IMR-90 (cell line): ENCODE data around the gene PPP1R17. TPM values are rescaled to one million over a fixed set of nuclear protein-coding genes. Genes with fewer than 3 reads are reported as not detected.

Experiments
- ATAC-seq: fragments of 200-7000 bp; cut with Tn5 transposase; 2 replicates; pipeline ENCODE4 v1.9.1; 2020; ENCODE audit warnings: low read depth, mild to moderate bottlenecking, moderate library complexity
- BruUV-seq: library from RNA; stranded (reverse); fragments of 400-500 nt; replicated peaks from 2 replicates; lab custom pipeline; 2021; lab: Mats Ljungman, UMichigan
- CTCF ChIA-PET: fragments of 300-600 bp; formaldehyde crosslinking; extraction: SDS; loops from one replicate; lab custom pipeline; 2021; ENCODE audit warnings: antibody characterized with exemption; lab: Yijun Ruan, JAX
- POLR2A ChIA-PET: fragments of 300-600 bp; sonication (Branson Sonifier 250); formaldehyde crosslinking; loops from one replicate; lab custom pipeline; 2022; ENCODE audit warnings: antibody characterized with exemption; ENCODE audit not compliant: unreplicated experiment; lab: Charles Lee
- DNase-seq: peaks from one replicate; pipeline ENCODE4 v3.0.0; 2013
- H2AFZ ChIP-seq: replicated peaks from 2 replicates; pipeline ENCODE3; 2013; ENCODE audit warnings: low read length, mild to moderate bottlenecking; ENCODE audit not compliant: poor library complexity
- H2AK5ac ChIP-seq: 2 replicates; pipeline ENCODE4 v1.6.1; 2013; ENCODE audit warnings: low read depth, low read length, inconsistent platforms
- H2AK9ac ChIP-seq: replicated peaks from 2 replicates; pipeline ENCODE3; 2013; ENCODE audit warnings: mild to moderate bottlenecking, low read depth, low read length, moderate library complexity; ENCODE audit not compliant: poor library complexity
- H2BK120ac ChIP-seq: 2 replicates; pipeline ENCODE4 v1.6.1; 2013; ENCODE audit warnings: low read depth, low read length, inconsistent platforms
- H2BK15ac ChIP-seq: 3 replicates; pipeline ENCODE4 v1.6.1; 2013; ENCODE audit warnings: low read depth, low read length, inconsistent platforms
- H2BK20ac ChIP-seq: 2 replicates; pipeline ENCODE4 v1.6.1; 2013; ENCODE audit warnings: low read depth, mild to moderate bottlenecking, inconsistent platforms, low read length, moderate library complexity
- H2BK5ac ChIP-seq: 2 replicates; pipeline ENCODE4 v1.6.1; 2013; ENCODE audit warnings: mild to moderate bottlenecking, low read depth, low read length, inconsistent platforms; ENCODE audit not compliant: poor library complexity, severe bottlenecking
- H3K14ac ChIP-seq: replicated peaks from 2 replicates; pipeline ENCODE4 v1.6.1; 2013; ENCODE audit warnings: low read depth, low read length, inconsistent platforms
- H3K18ac ChIP-seq: 2 replicates; pipeline ENCODE4 v1.6.1; 2013; ENCODE audit warnings: low read depth, low read length, control low read depth
- H3K23ac ChIP-seq: 2 replicates; pipeline ENCODE4 v1.6.1; 2013; ENCODE audit warnings: low read depth, low read length, inconsistent platforms
- H3K27ac ChIP-seq: 2 replicates; pipeline ENCODE4 v1.5.1; 2013; ENCODE audit warnings: mild to moderate bottlenecking, control low read depth, low read length; ENCODE audit not compliant: insufficient read depth
- H3K27me3 ChIP-seq: 2 replicates; pipeline ENCODE4 v1.6.1; 2013; ENCODE audit warnings: low read length; ENCODE audit not compliant: control insufficient read depth, insufficient read depth
- H3K36me3 ChIP-seq: 2 replicates; pipeline ENCODE4 v1.6.1; 2013; ENCODE audit warnings: low read length, mixed read lengths; ENCODE audit not compliant: control insufficient read depth, insufficient read depth
- H3K4ac ChIP-seq: 2 replicates; pipeline ENCODE4 v1.6.1; 2013; ENCODE audit warnings: low read depth, low read length, inconsistent platforms
- H3K4me1 ChIP-seq: 2 replicates; pipeline ENCODE4 v1.6.1; 2013; ENCODE audit warnings: low read length, mixed read lengths; ENCODE audit not compliant: control insufficient read depth, insufficient read depth
- H3K4me2 ChIP-seq: 2 replicates; pipeline ENCODE4 v1.6.1; 2013; ENCODE audit warnings: low read depth, mild to moderate bottlenecking, control low read depth, low read length, moderate library complexity
- H3K4me3 ChIP-seq: 2 replicates; pipeline ENCODE4 v1.5.1; 2013; ENCODE audit warnings: low read depth, mild to moderate bottlenecking, control low read depth, low read length, moderate library complexity; ENCODE audit not compliant: insufficient read depth
- H3K56ac ChIP-seq: 2 replicates; pipeline ENCODE4 v1.6.1; 2013; ENCODE audit warnings: low read length, inconsistent platforms; ENCODE audit not compliant: insufficient read depth; ENCODE audit errors: extremely low read depth
- H3K79me1 ChIP-seq, 2 experiments: 2 replicates each; pipeline ENCODE4 v1.6.1; 2013; ENCODE audit warnings: low read length in 2 of 2, inconsistent platforms in 1 of 2, low read depth in 1 of 2
- H3K9ac ChIP-seq: 2 replicates; pipeline ENCODE4 v1.6.1; 2013; ENCODE audit warnings: low read depth, low read length, control low read depth
- H3K9me1 ChIP-seq: 2 replicates; pipeline ENCODE4 v1.6.1; 2013; ENCODE audit warnings: low read length, inconsistent platforms; ENCODE audit not compliant: insufficient read depth
- H3K9me3 ChIP-seq: 2 replicates; pipeline ENCODE4 v1.6.1; 2013; ENCODE audit warnings: low read length; ENCODE audit not compliant: control insufficient read depth, insufficient read depth
- H4K20me1 ChIP-seq: 2 replicates; pipeline ENCODE4 v1.6.1; 2013; ENCODE audit warnings: low read length, inconsistent platforms; ENCODE audit not compliant: insufficient read depth
- H4K5ac ChIP-seq: 2 replicates; pipeline ENCODE4 v1.6.1; 2013; ENCODE audit warnings: mild to moderate bottlenecking, low read depth, low read length, control low read depth
- H4K8ac ChIP-seq, 2 experiments: 2 replicates each; pipeline ENCODE4 v1.6.1; 2013; ENCODE audit warnings: low read depth in 2 of 2, low read length in 2 of 2, control low read depth in 1 of 2, inconsistent platforms in 1 of 2
- H4K91ac ChIP-seq: 2 replicates; pipeline ENCODE4 v1.6.1; 2013; ENCODE audit warnings: low read depth, low read length, inconsistent platforms; ENCODE audit not compliant: insufficient read depth
- BHLHE40 ChIP-seq: fragments of 150-350 bp; IDR thresholded peaks from 2 replicates; pipeline ENCODE4 v1.6.1; 2016; ENCODE audit warnings: mild to moderate bottlenecking, low read depth, low read length
- CEBPB ChIP-seq: IDR thresholded peaks from 2 replicates; pipeline ENCODE4 v1.6.1; 2012; ENCODE audit warnings: low read depth, low read length, improper control_type of control experiment
- CHD1 ChIP-seq: IDR thresholded peaks from 2 replicates; pipeline ENCODE4 v1.6.1; 2012; ENCODE audit warnings: low read depth, low read length, improper control_type of control experiment
- FOS ChIP-seq: fragments of 150-350 bp; IDR thresholded peaks from 2 replicates; pipeline ENCODE4 v1.6.1; 2016; ENCODE audit warnings: low read depth, low read length
- MAFK ChIP-seq: IDR thresholded peaks from 2 replicates; pipeline ENCODE4 v1.6.1; 2012; ENCODE audit warnings: low read depth, low read length, improper control_type of control experiment
- MAZ ChIP-seq: IDR thresholded peaks from 2 replicates; pipeline ENCODE4 v1.6.1; 2012; ENCODE audit warnings: low read depth, mild to moderate bottlenecking, low read length, improper control_type of control experiment, moderate library complexity, borderline replicate concordance
- MXI1 ChIP-seq: IDR thresholded peaks from 2 replicates; pipeline ENCODE4 v1.6.1; 2012; ENCODE audit warnings: low read depth, mild to moderate bottlenecking, low read length, moderate library complexity, borderline replicate concordance
- NFE2L2 ChIP-seq: fragments of 150-350 bp; IDR thresholded peaks from 2 replicates; pipeline ENCODE4 v1.6.1; 2016; ENCODE audit warnings: low read depth, mild to moderate bottlenecking, low read length
- RAD21 ChIP-seq: IDR thresholded peaks from 2 replicates; pipeline ENCODE4 v1.6.1; 2012; ENCODE audit warnings: low read length, improper control_type of control experiment
- RCOR1 ChIP-seq: IDR thresholded peaks from 2 replicates; pipeline ENCODE4 v1.6.1; 2012; ENCODE audit warnings: mild to moderate bottlenecking, low read length, improper control_type of control experiment; ENCODE audit not compliant: insufficient replicate concordance
- RFX5 ChIP-seq: IDR thresholded peaks from 2 replicates; pipeline ENCODE4 v1.8.0; 2012; ENCODE audit warnings: low read depth, mild to moderate bottlenecking, low read length, moderate library complexity
- SMC3 ChIP-seq: fragments of 150-350 bp; IDR thresholded peaks from 2 replicates; pipeline ENCODE4 v1.6.1; 2016; ENCODE audit warnings: low read depth, mild to moderate bottlenecking, antibody characterized with exemption, low read length, moderate library complexity
- WGBS, 2 experiments: methylation state at CpG; one replicate each; pipeline versions ENCODE4 v1.1.5 to v1.1.7; 2013; ENCODE audit warnings: missing lambda C conversion rate in 2 of 2; ENCODE audit not compliant: insufficient read length in 1 of 2; ENCODE audit errors: extremely low coverage in 2 of 2; 5-methylcytosine and 5-hydroxymethylcytosine counted together
- dilution Hi-C: fragments of 300-500 bp; cut with HindIII; formaldehyde crosslinking; loops from one replicate; pipeline ENCODE4 v1.14.3; 2018; ENCODE audit warnings: low sequenced_read_pairs; ENCODE audit not compliant: unreplicated experiment
- in situ Hi-C: fragments of 300-500 bp; cut with MboI; formaldehyde crosslinking; loops from 3 replicates; pipeline ENCODE4 v1.14.3; 2019; ENCODE audit warnings: low sequenced_read_pairs, inconsistent platforms, mixed read lengths
- intact Hi-C: fragments of 100-400 bp; cut with micrococcal nuclease; formaldehyde crosslinking; loops from 2 replicates; pipeline ENCODE4 v1.10.0; 2022
- polyA plus RNA-seq, 3 experiments: library from polyadenylated mRNA; depleted of rRNA; stranded (reverse); fragments of >200 nt; gene quantifications; 2 replicates each; pipeline ENCODE4 v1.2.3, GENCODE V29; 2012; ENCODE audit warnings: low replicate concordance in 1 of 3
- total RNA-seq: library from RNA; depleted of rRNA; stranded (reverse); fragments of >200 nt; gene quantifications from 2 replicates; pipeline ENCODE4 v1.2.3, GENCODE V29; 2012
- TF ChIP-seq, protein P1 (sequence below): fragments of 150-350 bp; IDR thresholded peaks from 2 replicates; pipeline ENCODE4 v1.6.1; 2017; ENCODE audit warnings: mild to moderate bottlenecking, antibody characterized with exemption, low read length, low read depth
- TF ChIP-seq, protein P2 (sequence below): conservative IDR thresholded peaks from 2 replicates; pipeline ENCODE4 v1.5.1; 2012; ENCODE audit warnings: mild to moderate bottlenecking, low read depth, low read length, improper control_type of control experiment

The PPP1R17 gene
- total and polyA plus RNA-seq, 2 of the 4 experiments (the other 2 are of a cell fraction): not detected

DNA sequence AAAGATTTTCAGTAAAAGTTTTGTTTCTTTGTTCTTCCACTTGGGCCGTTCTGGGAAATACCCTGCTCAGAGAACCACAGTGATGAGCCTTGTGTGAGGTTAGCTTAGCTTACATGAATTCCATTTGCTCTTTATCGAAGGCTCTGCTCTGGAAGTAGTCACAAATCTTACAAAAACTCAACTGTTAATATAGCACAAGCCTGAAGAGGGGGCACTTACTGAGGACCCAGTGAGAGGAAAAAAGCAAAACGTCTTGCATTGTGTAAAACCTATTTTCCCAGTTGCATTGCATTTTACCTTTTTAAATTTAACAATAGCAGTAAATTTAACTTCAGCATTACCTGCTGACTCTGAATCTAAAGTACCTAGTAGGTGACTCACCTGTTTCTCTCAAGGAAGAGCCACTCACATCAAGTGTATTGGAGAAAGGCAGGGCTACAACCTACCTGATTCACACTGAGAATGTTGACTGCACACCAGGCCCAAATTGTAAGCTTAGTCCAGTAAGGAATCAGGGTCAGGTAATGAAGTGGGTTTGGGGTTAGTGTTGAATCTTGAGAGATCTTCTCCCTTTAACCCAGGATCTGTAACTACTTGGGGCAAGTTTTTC lies 42.3 kb downstream of the PPP1R17 start:
- in situ Hi-C loops (no loop called here), intact Hi-C loops (no loop called here), dilution Hi-C loops (no loop called here)
- no peak overlapping the region for H3K18ac ChIP-seq
- no peak overlapping the region for H3K4ac ChIP-seq
- H2BK5ac ChIP-seq: no peak overlapping the region
- no peak overlapping the region for H4K91ac ChIP-seq
- H3K4me3 ChIP-seq: no peak overlapping the region
- no peak overlapping the region for H3K9ac ChIP-seq
- no peak overlapping the region for H3K56ac ChIP-seq
- ChIA-PET POLR2A (no interaction called here), CTCF (interaction anchor here (0.5 kb wide), 1 partner anchor 101 kb away, joined by 3 read pairs; no protein-coding TSS in a partner anchor)
- H3K4me2 ChIP-seq: no peak overlapping the region
- H3K36me3 ChIP-seq: no peaks in the 10 kb centered on the region
- no peaks in the 10 kb centered on the region for H4K20me1 ChIP-seq
- H2BK15ac ChIP-seq: no peak overlapping the region
- no peaks in the 10 kb centered on the region for H3K9me3 ChIP-seq
- H2AK9ac ChIP-seq: no peak overlapping the region
- H4K5ac ChIP-seq: no peak overlapping the region
- no peaks in the 10 kb centered on the region for H3K4me1 ChIP-seq
- ATAC-seq (no peak), DNase-seq (no peak)
- TF ChIP-seq SMC3 (no peak), CHD1 (no peak), RAD21 (no peak), MAZ (no peak), MXI1 (no peak), FOS (no peak), RFX5 (no peak), MAFK (no peak), RCOR1 (no peak), CEBPB (no peak), NFE2L2 (no peak), BHLHE40 (no peak)
- TF ChIP-seq, protein P1, sequence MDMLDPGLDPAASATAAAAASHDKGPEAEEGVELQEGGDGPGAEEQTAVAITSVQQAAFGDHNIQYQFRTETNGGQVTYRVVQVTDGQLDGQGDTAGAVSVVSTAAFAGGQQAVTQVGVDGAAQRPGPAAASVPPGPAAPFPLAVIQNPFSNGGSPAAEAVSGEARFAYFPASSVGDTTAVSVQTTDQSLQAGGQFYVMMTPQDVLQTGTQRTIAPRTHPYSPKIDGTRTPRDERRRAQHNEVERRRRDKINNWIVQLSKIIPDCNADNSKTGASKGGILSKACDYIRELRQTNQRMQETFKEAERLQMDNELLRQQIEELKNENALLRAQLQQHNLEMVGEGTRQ: no peak
- TF ChIP-seq, protein P2, sequence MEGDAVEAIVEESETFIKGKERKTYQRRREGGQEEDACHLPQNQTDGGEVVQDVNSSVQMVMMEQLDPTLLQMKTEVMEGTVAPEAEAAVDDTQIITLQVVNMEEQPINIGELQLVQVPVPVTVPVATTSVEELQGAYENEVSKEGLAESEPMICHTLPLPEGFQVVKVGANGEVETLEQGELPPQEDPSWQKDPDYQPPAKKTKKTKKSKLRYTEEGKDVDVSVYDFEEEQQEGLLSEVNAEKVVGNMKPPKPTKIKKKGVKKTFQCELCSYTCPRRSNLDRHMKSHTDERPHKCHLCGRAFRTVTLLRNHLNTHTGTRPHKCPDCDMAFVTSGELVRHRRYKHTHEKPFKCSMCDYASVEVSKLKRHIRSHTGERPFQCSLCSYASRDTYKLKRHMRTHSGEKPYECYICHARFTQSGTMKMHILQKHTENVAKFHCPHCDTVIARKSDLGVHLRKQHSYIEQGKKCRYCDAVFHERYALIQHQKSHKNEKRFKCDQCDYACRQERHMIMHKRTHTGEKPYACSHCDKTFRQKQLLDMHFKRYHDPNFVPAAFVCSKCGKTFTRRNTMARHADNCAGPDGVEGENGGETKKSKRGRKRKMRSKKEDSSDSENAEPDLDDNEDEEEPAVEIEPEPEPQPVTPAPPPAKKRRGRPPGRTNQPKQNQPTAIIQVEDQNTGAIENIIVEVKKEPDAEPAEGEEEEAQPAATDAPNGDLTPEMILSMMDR: no peak
- H3K14ac ChIP-seq: no peak overlapping the region
- no peak overlapping the region for H3K23ac ChIP-seq
- H2AFZ ChIP-seq: no peak overlapping the region
- H3K79me1 ChIP-seq: no peaks in the 10 kb centered on the region
- H2AK5ac ChIP-seq: no peak overlapping the region
- H3K27ac ChIP-seq: no peak overlapping the region
- H2BK20ac ChIP-seq: no peak overlapping the region
- no CpG with 5 or more reads among the region's 3 CpGs for WGBS, 2 experiments
- no peak overlapping the region for H2BK120ac ChIP-seq
- H3K9me1 ChIP-seq: no peaks in the 10 kb centered on the region
- no TSS peak for BruUV-seq
- no peak overlapping the region for H4K8ac ChIP-seq
- H3K27me3 ChIP-seq: no peaks in the 10 kb centered on the region; the same call in 1 of the 2 replicates
